GM23338 (cell line): ENCODE data around the gene CAPZB. TPM values are rescaled to one million over a fixed set of nuclear protein-coding genes. Genes with fewer than 3 reads are reported as not detected.

Source experiments
- CREB1 ChIP-seq: fragments of 250-450 bp; sonication (Bioruptor Pico); IDR thresholded peaks from 2 replicates; pipeline ENCODE4 v1.5.0; 2020; ENCODE audit warnings: low read depth, mild to moderate bottlenecking, moderate library complexity
- EZH2phosphoT487 ChIP-seq: fragments of 200-600 bp; sonication (generic); IDR thresholded peaks from one replicate; pipeline ENCODE4 v1.8.1; 2018; ENCODE audit warnings: antibody characterized with exemption; ENCODE audit not compliant: unreplicated experiment
- JUNB ChIP-seq: IDR thresholded peaks from one replicate; pipeline ENCODE4 v1.6.1; 2016; ENCODE audit warnings: antibody characterized with exemption; ENCODE audit not compliant: unreplicated experiment
- NANOG ChIP-seq: IDR thresholded peaks from 2 replicates; pipeline ENCODE4 v1.6.1; 2016; ENCODE audit warnings: antibody characterized with exemption, borderline replicate concordance
- STAT1 ChIP-seq: IDR thresholded peaks from one replicate; pipeline ENCODE4 v1.6.1; 2016; ENCODE audit warnings: antibody characterized with exemption; ENCODE audit not compliant: unreplicated experiment
- ZNF114 ChIP-seq: fragments of 250-450 bp; sonication (Bioruptor Pico); IDR thresholded peaks from 2 replicates; pipeline ENCODE4 v1.5.0; 2020; ENCODE audit warnings: mild to moderate bottlenecking, moderate library complexity
- ZNF331 ChIP-seq: fragments of 250-450 bp; sonication (Bioruptor Pico); IDR thresholded peaks from 2 replicates; pipeline ENCODE4 v1.5.0; 2020; ENCODE audit warnings: low read depth, mild to moderate bottlenecking, moderate library complexity
- polyA plus RNA-seq: library from polyadenylated mRNA; unstranded; fragments of >200 nt; fragmentation: Nextera tagmentation; extraction: Ambion mirVana; gene quantifications from 2 replicates; pipeline ENCODE4 v1.2.1, GENCODE V29; 2016
- total RNA-seq: library from RNA; depleted of rRNA; stranded (reverse); fragments of >200 nt; shearing (Covaris generic); gene quantifications from 2 replicates; pipeline ENCODE4 v1.2.3, GENCODE V29; 2014
- TF ChIP-seq, protein P1 (sequence below): fragments of 250-450 bp; sonication (Bioruptor Pico); IDR thresholded peaks from 2 replicates; pipeline ENCODE4 v1.5.0; 2020; ENCODE audit warnings: mild to moderate bottlenecking, moderate library complexity
- TF ChIP-seq, protein P2 (sequence below): IDR thresholded peaks from 2 replicates; pipeline ENCODE4 v1.6.1; 2016; ENCODE audit warnings: antibody characterized with exemption
- TF ChIP-seq, protein P3 (sequence below): IDR thresholded peaks from one replicate; pipeline ENCODE4 v1.6.1; 2018; ENCODE audit warnings: antibody characterized with exemption; ENCODE audit not compliant: unreplicated experiment

CAPZB gene
- total and polyA plus RNA-seq, 2 experiments from 2014 or later: 195 to 348 TPM

DNA sequence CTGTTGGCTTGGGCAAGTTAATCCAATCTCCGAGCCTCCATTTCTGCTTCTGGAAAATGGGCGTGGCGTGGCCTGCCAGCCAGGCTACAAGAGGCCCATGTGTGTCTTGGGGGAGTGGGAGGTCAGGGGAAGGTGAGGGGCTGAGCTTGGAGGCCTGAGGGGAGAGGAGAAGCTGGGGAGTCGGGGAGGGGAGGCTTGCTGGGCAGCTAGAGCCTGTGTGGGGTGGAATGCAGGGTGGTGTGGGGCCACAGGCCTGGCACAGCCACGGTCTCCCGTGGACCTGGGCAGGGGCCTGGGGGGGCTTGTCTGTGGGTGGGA lies 158.6 kb downstream of the CAPZB start (continued):
- TF ChIP-seq, protein P1, sequence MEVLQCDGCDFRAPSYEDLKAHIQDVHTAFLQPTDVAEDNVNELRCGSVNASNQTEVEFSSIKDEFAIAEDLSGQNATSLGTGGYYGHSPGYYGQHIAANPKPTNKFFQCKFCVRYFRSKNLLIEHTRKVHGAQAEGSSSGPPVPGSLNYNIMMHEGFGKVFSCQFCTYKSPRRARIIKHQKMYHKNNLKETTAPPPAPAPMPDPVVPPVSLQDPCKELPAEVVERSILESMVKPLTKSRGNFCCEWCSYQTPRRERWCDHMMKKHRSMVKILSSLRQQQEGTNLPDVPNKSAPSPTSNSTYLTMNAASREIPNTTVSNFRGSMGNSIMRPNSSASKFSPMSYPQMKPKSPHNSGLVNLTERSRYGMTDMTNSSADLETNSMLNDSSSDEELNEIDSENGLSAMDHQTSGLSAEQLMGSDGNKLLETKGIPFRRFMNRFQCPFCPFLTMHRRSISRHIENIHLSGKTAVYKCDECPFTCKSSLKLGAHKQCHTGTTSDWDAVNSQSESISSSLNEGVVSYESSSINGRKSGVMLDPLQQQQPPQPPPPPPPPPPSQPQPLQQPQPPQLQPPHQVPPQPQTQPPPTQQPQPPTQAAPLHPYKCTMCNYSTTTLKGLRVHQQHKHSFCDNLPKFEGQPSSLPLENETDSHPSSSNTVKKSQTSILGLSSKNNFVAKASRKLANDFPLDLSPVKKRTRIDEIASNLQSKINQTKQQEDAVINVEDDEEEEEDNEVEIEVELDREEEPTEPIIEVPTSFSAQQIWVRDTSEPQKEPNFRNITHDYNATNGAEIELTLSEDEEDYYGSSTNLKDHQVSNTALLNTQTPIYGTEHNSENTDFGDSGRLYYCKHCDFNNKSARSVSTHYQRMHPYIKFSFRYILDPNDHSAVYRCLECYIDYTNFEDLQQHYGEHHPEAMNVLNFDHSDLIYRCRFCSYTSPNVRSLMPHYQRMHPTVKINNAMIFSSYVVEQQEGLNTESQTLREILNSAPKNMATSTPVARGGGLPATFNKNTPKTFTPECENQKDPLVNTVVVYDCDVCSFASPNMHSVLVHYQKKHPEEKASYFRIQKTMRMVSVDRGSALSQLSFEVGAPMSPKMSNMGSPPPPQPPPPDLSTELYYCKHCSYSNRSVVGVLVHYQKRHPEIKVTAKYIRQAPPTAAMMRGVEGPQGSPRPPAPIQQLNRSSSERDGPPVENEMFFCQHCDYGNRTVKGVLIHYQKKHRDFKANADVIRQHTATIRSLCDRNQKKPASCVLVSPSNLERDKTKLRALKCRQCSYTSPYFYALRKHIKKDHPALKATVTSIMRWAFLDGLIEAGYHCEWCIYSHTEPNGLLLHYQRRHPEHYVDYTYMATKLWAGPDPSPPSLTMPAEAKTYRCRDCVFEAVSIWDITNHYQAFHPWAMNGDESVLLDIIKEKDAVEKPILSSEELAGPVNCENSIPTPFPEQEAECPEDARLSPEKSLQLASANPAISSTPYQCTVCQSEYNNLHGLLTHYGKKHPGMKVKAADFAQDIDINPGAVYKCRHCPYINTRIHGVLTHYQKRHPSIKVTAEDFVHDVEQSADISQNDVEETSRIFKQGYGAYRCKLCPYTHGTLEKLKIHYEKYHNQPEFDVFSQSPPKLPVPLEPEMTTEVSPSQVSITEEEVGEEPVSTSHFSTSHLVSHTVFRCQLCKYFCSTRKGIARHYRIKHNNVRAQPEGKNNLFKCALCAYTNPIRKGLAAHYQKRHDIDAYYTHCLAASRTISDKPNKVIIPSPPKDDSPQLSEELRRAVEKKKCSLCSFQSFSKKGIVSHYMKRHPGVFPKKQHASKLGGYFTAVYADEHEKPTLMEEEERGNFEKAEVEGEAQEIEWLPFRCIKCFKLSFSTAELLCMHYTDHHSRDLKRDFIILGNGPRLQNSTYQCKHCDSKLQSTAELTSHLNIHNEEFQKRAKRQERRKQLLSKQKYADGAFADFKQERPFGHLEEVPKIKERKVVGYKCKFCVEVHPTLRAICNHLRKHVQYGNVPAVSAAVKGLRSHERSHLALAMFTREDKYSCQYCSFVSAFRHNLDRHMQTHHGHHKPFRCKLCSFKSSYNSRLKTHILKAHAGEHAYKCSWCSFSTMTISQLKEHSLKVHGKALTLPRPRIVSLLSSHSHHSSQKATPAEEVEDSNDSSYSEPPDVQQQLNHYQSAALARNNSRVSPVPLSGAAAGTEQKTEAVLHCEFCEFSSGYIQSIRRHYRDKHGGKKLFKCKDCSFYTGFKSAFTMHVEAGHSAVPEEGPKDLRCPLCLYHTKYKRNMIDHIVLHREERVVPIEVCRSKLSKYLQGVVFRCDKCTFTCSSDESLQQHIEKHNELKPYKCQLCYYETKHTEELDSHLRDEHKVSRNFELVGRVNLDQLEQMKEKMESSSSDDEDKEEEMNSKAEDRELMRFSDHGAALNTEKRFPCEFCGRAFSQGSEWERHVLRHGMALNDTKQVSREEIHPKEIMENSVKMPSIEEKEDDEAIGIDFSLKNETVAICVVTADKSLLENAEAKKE (CRISPR knock-in tag): no peak
- TF ChIP-seq, protein P2, sequence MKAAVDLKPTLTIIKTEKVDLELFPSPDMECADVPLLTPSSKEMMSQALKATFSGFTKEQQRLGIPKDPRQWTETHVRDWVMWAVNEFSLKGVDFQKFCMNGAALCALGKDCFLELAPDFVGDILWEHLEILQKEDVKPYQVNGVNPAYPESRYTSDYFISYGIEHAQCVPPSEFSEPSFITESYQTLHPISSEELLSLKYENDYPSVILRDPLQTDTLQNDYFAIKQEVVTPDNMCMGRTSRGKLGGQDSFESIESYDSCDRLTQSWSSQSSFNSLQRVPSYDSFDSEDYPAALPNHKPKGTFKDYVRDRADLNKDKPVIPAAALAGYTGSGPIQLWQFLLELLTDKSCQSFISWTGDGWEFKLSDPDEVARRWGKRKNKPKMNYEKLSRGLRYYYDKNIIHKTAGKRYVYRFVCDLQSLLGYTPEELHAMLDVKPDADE: no peak
- no peak for TF ChIP-seq JUNB
- TF ChIP-seq, protein P3, sequence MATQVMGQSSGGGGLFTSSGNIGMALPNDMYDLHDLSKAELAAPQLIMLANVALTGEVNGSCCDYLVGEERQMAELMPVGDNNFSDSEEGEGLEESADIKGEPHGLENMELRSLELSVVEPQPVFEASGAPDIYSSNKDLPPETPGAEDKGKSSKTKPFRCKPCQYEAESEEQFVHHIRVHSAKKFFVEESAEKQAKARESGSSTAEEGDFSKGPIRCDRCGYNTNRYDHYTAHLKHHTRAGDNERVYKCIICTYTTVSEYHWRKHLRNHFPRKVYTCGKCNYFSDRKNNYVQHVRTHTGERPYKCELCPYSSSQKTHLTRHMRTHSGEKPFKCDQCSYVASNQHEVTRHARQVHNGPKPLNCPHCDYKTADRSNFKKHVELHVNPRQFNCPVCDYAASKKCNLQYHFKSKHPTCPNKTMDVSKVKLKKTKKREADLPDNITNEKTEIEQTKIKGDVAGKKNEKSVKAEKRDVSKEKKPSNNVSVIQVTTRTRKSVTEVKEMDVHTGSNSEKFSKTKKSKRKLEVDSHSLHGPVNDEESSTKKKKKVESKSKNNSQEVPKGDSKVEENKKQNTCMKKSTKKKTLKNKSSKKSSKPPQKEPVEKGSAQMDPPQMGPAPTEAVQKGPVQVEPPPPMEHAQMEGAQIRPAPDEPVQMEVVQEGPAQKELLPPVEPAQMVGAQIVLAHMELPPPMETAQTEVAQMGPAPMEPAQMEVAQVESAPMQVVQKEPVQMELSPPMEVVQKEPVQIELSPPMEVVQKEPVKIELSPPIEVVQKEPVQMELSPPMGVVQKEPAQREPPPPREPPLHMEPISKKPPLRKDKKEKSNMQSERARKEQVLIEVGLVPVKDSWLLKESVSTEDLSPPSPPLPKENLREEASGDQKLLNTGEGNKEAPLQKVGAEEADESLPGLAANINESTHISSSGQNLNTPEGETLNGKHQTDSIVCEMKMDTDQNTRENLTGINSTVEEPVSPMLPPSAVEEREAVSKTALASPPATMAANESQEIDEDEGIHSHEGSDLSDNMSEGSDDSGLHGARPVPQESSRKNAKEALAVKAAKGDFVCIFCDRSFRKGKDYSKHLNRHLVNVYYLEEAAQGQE: no peak
- no peak for TF ChIP-seq ZNF331 (CRISPR knock-in tag)
- no peak for TF ChIP-seq STAT1
- TF ChIP-seq CREB1 (CRISPR knock-in tag): no peak
- no peak for TF ChIP-seq ZNF114 (CRISPR knock-in tag)
- no peak for TF ChIP-seq EZH2phosphoT487
- TF ChIP-seq NANOG: no peak
